Central memory CD8-positive, alpha-beta T cell (primary cell): Measurements from ENCODE around the gene CDKL2.
A peak's percentile ranks its signal among the peaks of the same experiment; 100 is the strongest.

Source experiments
- ATAC-seq: fragments of 150-1000 bp; cut with Tn5 transposase; replicated peaks from 2 replicates; pipeline ENCODE4 v1.10.0; 2022; ENCODE audit warnings: mild to moderate bottlenecking, moderate FRiP score, moderate number of reproducible peaks; ENCODE audit not compliant: poor library complexity, severe bottlenecking; ENCODE audit errors: extremely low read depth
- DNase-seq, 2 donors: peaks; one replicate each; pipeline ENCODE4 v3.0.0; 2021; ENCODE audit warnings: low spot score in 2 of 2
- H3K27ac Mint-ChIP-seq: one replicate; pipeline ENCODE4 v1.8.0; 2022; ENCODE audit warnings: low read depth, mild to moderate bottlenecking, moderate library complexity, mixed read lengths
- H3K27me3 Mint-ChIP-seq: one replicate; pipeline ENCODE4 v1.8.0; 2022; ENCODE audit warnings: mixed read lengths
- H3K36me3 Mint-ChIP-seq: one replicate; pipeline ENCODE4 v1.8.0; 2022; ENCODE audit warnings: mild to moderate bottlenecking, moderate library complexity, mixed read lengths; ENCODE audit not compliant: insufficient read depth
- H3K4me1 Mint-ChIP-seq: one replicate; pipeline ENCODE4 v1.8.0; 2022; ENCODE audit warnings: mixed read lengths
- H3K4me3 Mint-ChIP-seq: one replicate; pipeline ENCODE4 v1.8.0; 2022; ENCODE audit warnings: mild to moderate bottlenecking, moderate library complexity, mixed read lengths
- H3K9me3 Mint-ChIP-seq: one replicate; pipeline ENCODE4 v1.8.0; 2022; ENCODE audit warnings: mixed read lengths

CDKL2 gene

DNA sequence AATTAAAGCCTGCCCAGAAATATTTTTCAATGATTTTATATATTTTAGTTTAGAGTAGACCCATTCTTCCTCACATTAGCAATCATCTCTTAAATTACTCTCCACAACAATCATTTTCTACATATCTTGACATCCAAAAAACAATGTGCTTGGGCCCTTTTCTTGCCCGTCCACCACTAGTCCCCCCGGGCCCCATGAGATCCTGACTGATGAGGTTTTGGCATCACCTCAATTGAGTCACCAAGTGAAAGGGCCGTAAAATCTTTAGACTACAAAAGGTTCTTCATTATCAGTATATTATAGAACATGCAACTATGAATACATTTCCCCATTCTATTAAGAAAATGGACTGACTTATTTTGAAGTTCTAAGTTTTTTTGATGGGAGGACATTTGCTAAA lies 4.0 kb upstream of the CDKL2 start:
- H3K27ac Mint-ChIP-seq, result no peak overlapping the region
- ATAC-seq (no peak), DNase-seq (no peak)
- no peaks in the 10 kb centered on the region for H3K36me3 Mint-ChIP-seq
- no peak overlapping the region for H3K4me3 Mint-ChIP-seq
- H3K4me1 Mint-ChIP-seq, result peaks cover 12% of the 10 kb centered on the region
- no peaks in the 10 kb centered on the region for H3K27me3 Mint-ChIP-seq
- H3K9me3 Mint-ChIP-seq, result no peaks in the 10 kb centered on the region

DNA sequence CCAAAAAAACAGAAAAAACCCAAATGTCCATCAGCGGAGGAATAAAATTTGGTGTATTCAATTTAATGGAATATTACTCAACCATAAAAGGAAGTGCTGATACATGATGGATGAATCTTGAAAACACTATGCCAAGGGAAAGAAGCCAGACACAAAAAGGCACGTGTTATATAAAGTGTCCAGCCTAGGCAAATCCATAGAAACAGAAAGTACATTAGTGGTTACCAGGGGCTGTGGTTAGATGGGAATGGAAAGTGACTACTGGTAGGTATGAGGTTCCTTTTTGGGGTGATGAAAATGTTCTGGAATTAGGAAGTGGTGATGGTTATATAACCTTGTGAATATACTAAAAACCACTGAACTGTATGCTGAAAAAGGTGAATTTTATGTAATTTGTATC lies 3.5 kb upstream of the CDKL2 start:
- H3K4me3 Mint-ChIP-seq, result no peak overlapping the region
- no peaks in the 10 kb centered on the region for H3K27me3 Mint-ChIP-seq
- no peaks in the 10 kb centered on the region for H3K9me3 Mint-ChIP-seq
- H3K27ac Mint-ChIP-seq, result no peak overlapping the region
- peaks cover 12% of the 10 kb centered on the region for H3K4me1 Mint-ChIP-seq
- no peak for ATAC-seq
- DNase-seq, result no peak
- H3K36me3 Mint-ChIP-seq, result no peaks in the 10 kb centered on the region

DNA sequence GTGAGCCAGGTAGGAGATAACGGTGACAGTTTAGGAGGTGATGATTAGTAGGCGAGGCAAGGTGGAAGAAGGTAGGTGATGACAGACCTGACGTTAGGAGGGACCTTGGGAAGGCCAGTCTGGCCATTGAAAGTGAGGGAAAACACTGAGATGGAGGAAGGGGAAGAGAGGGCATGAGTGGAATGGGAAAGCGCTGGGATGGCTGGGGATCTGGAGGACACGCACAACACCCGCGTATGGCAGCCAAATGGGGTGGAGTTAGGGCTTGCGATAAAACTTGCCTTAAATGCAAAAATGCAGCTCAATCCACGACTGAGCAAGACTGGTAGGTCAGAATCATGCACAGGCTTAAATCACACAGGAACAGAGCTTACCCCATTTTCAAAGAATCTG lies 605 bp upstream of the CDKL2 start:
- DNase-seq, result no peak
- ATAC-seq, result no peak
- H3K4me3 Mint-ChIP-seq, result peak overlapping the region; percentile 79
- H3K4me1 Mint-ChIP-seq, result peaks cover 12% of the 10 kb centered on the region
- H3K27me3 Mint-ChIP-seq, result no peaks in the 10 kb centered on the region
- H3K36me3 Mint-ChIP-seq, result no peaks in the 10 kb centered on the region
- no peaks in the 10 kb centered on the region for H3K9me3 Mint-ChIP-seq
- H3K27ac Mint-ChIP-seq, result peak overlapping the region; percentile 70

DNA sequence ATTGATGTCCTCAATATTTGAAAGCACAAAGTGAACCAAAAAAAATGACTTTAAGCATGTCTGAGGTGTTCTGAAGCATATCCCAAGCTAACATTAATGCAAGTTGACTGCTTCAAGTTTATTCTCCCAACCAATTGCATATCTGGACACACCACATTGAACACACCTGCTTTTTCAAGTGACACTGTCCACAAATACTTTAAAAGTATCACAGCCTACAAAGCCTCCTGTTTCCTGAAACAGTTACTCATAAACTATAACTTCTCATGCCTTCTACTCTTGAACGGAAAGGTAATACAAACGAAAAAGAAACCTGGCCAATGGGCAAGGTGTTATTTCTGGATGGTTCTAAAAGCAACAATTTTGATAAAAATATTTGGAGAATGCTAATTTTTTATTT lies 1.1 kb downstream of the CDKL2 start:
- DNase-seq (no peak), ATAC-seq (no peak)
- Mint-ChIP-seq H3K27me3 (no peaks in the 10 kb centered on the region), H3K27ac (no peak overlapping the region), H3K4me3 (no peak overlapping the region), H3K36me3 (no peaks in the 10 kb centered on the region), H3K9me3 (no peaks in the 10 kb centered on the region), H3K4me1 (peaks cover 12% of the 10 kb centered on the region)

DNA sequence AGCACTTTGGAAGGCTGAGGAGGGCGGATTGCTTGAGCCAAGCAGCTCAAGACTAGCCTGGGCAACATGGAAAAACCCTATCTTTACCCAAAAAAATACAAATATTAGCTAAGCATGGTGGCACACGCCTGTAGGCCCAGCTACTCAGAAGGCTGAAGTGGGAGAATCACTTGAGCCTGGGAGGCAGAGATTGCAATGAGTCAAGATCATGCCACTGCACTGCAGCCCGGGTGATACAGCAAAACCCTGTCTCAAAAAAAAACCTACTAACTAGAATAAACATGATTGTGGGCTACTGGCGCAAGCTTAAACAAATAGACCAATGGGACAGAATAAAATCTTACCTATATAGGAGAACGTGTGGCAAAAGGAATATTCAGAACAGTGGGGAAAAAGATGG lies 7.3 kb downstream of the CDKL2 start:
- Mint-ChIP-seq H3K9me3 (no peaks in the 10 kb centered on the region), H3K4me3 (no peak overlapping the region), H3K27me3 (no peaks in the 10 kb centered on the region), H3K27ac (no peak overlapping the region), H3K4me1 (no peaks in the 10 kb centered on the region), H3K36me3 (no peaks in the 10 kb centered on the region)
- DNase-seq (no peak), ATAC-seq (no peak)

DNA sequence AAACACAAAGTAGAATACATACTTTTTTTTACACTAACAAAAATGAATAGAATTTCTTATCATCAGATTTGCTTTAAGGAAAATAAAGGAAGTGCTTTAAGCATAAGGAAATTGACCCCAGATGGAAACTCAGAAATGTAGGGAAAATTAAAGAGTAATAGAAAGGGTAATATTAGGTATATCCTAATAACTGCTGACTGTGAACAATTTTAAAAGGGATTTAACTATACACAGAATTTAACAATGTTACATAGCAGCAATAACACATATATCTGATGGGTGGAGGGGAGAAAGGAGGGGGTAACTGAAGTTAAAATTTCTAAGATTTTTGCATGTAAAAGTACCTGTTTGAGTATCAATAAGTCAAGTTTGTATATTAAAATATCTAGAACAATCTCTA lies 8.6 kb downstream of the CDKL2 start:
- H3K9me3 Mint-ChIP-seq, result no peaks in the 10 kb centered on the region
- ATAC-seq (no peak), DNase-seq (no peak)
- H3K27me3 Mint-ChIP-seq, result no peaks in the 10 kb centered on the region
- no peaks in the 10 kb centered on the region for H3K4me1 Mint-ChIP-seq
- H3K27ac Mint-ChIP-seq, result no peak overlapping the region
- no peaks in the 10 kb centered on the region for H3K36me3 Mint-ChIP-seq
- H3K4me3 Mint-ChIP-seq, result no peak overlapping the region

DNA sequence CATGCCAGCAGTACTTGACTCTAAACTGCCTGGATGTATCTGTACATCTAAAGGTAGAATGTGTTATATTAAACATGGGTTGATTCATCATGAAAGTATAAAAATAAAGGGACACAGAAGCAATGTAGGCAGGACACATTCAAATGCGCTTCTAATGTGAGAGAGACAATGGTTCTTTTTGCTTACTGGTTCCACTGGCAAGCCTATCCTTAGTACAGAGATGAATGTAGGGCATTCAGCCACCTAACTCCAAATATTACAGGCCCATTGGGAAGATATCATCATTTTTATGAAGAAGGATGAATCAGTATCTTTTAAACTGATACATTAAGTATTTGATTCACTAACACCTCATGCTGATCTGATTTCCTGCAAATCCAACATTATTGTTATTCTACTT lies 18.0 kb downstream of the CDKL2 start:
- Mint-ChIP-seq H3K27me3 (no peaks in the 10 kb centered on the region), H3K9me3 (no peaks in the 10 kb centered on the region), H3K4me3 (no peak overlapping the region), H3K27ac (no peak overlapping the region), H3K36me3 (no peaks in the 10 kb centered on the region), H3K4me1 (no peaks in the 10 kb centered on the region)
- ATAC-seq, result no peak
- no peak for DNase-seq

DNA sequence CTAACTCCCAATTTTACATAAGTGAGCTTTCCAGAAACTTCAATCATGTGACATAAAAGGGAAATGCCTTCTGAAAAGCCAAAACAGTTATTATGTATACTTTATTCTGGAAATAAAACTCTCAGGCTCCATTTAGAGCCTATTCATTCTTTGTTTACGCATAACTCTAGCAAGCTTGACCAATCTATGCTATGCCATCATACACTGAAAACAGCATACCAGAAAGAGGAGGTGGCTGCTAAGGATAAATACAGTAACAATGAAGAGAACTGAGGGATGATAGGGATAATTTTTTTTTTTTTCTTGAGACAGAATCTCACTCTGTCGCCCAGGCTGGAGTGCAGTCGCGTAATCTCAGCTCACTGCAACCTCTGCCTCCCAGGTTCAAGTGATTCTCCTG lies 24.4 kb downstream of the CDKL2 start:
- Mint-ChIP-seq H3K36me3 (no peaks in the 10 kb centered on the region), H3K27me3 (no peaks in the 10 kb centered on the region)
- no peak for ATAC-seq

DNA sequence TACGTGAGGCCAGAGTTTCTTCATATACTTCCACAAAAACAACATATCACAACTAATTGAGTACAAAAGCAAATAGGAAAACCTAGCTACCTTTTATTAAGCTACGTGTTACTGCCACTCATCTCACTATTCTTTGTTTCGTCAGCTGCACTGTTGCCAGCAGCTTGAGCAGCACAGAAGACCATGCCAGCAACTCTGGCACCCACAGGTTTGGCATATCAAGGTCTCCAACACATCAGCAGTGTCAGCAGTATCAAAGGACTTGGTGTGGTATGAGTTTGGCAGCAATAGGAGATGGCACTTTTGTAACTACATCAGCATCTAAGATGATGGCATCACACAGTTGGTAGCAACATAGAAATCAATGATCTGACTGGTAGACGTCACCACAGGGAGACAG lies 30.7 kb downstream of the CDKL2 start:
- no peak for DNase-seq
- H3K4me3 Mint-ChIP-seq, result no peak overlapping the region
- no peaks in the 10 kb centered on the region for H3K4me1 Mint-ChIP-seq
- no peak for ATAC-seq
- H3K27me3 Mint-ChIP-seq, result no peaks in the 10 kb centered on the region
- H3K9me3 Mint-ChIP-seq, result no peaks in the 10 kb centered on the region
- no peak overlapping the region for H3K27ac Mint-ChIP-seq
- no peaks in the 10 kb centered on the region for H3K36me3 Mint-ChIP-seq

More for the DNA sequence above, 24.4 kb downstream of the CDKL2 start:
- Mint-ChIP-seq H3K4me1 (no peaks in the 10 kb centered on the region), H3K4me3 (no peak overlapping the region), H3K27ac (no peak overlapping the region), H3K9me3 (no peaks in the 10 kb centered on the region)
- DNase-seq, result no peak

DNA sequence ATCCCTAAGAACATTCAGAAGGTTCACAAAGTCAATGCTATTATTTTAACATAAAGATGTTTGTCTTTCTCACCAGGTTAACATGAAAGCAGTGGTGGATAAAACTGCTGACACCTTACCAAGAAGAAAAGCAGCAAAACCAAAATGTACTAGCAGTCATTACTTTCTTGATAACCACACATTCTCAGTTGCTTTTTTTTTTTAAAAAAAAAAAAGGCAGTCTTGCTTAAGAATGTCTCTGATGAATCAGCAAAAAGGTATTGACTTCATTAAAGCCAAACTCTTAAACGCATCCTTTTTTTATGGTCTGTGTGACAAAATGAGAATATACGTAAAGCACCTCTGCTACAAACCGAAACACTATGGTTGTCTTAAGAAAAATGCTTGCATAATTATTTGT lies 31.9 kb downstream of the CDKL2 start:
- no peaks in the 10 kb centered on the region for H3K9me3 Mint-ChIP-seq
- no peak overlapping the region for H3K27ac Mint-ChIP-seq
- H3K27me3 Mint-ChIP-seq, result no peaks in the 10 kb centered on the region
- no peak for DNase-seq
- no peaks in the 10 kb centered on the region for H3K36me3 Mint-ChIP-seq
- H3K4me1 Mint-ChIP-seq, result no peaks in the 10 kb centered on the region
- H3K4me3 Mint-ChIP-seq, result no peak overlapping the region
- ATAC-seq, result no peak

DNA sequence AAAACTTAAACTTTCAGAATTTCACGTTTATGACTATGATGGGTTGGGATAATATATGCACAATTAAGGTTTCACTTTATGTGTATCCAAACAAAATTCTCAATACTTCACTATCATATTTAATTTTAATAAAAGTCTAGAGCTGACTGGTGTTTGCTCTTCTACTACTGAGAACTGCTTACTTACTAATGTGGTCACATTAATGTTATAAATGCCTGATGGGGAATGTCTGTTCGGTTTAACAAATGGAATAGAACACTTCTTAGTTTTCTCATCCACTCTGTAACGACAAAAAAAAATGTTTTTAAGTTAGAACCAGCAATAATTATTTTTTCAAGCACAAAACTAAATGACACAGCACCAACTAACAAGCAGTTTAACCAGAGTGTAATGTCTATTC lies 34.3 kb downstream of the CDKL2 start:
- Mint-ChIP-seq H3K27ac (no peak overlapping the region), H3K36me3 (no peaks in the 10 kb centered on the region)
- no peak for DNase-seq

DNA sequence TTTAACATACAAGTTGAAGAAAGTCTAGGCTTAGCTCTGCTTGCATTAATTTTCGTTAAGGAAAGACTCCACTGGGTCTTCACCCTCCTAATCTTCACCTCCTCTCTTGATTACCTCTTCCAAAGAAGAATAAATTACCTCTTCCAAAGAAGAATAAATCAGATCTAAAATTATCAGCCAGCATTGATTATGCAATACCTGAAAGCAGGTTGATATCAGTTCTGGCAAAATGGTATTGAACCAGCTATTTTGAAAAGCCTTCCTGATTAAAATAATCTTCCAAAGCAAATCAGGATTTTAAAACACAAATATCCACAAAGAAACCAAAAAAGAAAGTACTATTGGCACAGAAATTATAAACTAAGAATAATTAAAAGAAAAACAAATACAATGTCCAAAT lies 36.9 kb downstream of the CDKL2 start:
- Mint-ChIP-seq H3K36me3 (no peaks in the 10 kb centered on the region), H3K9me3 (no peaks in the 10 kb centered on the region), H3K4me1 (no peaks in the 10 kb centered on the region), H3K4me3 (no peak overlapping the region), H3K27me3 (no peaks in the 10 kb centered on the region), H3K27ac (no peak overlapping the region)
- ATAC-seq (no peak), DNase-seq (no peak)

More for the DNA sequence above, 34.3 kb downstream of the CDKL2 start:
- Mint-ChIP-seq H3K9me3 (no peaks in the 10 kb centered on the region), H3K4me3 (no peak overlapping the region), H3K4me1 (no peaks in the 10 kb centered on the region), H3K27me3 (no peaks in the 10 kb centered on the region)
- no peak for ATAC-seq

DNA sequence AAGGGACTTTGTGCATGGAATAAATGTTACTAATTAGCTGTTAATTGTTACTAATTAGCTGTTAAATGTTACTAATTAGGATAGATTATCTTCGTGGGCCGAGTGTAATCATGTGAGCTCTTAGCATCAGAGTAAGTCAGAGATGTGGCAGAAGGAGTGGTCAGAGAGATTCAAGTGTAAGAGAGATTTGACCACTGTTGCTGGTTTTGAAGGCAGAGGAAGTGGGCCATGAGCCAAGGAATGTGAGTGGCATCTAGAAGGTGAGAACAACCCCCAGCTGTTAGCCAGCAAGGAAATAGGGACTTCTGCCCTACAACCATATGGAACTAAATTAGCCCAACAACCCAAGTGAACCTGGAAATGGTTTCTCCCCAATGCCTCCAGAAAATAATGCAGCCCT lies 46.3 kb downstream of the CDKL2 start:
- ATAC-seq, result no peak
- DNase-seq, result no peak
- Mint-ChIP-seq H3K9me3 (no peaks in the 10 kb centered on the region), H3K36me3 (no peaks in the 10 kb centered on the region), H3K4me1 (no peaks in the 10 kb centered on the region), H3K4me3 (no peak overlapping the region), H3K27ac (no peak overlapping the region), H3K27me3 (peaks cover 38% of the 10 kb centered on the region)

DNA sequence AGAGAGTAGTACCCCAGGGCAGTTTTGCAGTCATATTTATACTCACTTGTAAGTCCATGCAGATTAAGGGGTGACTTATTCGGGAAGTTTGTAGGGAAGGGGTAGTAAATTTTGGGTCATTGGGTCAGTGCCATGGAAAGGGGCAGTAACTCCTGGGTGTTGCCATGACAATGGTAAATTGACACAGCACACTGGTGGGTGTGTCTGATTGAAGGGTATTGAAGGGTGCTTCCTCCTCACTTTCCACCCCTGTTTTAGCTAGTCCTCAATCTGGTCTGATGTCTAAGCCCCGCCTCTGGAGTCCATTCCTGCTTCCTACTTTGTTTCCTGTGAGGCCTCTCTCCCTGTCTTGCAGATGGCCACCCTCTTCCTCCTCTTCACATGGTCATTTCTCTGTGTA lies 62.6 kb downstream of the CDKL2 start:
- Mint-ChIP-seq H3K27ac (no peak overlapping the region), H3K27me3 (peaks cover 17% of the 10 kb centered on the region), H3K9me3 (no peaks in the 10 kb centered on the region), H3K4me3 (no peak overlapping the region), H3K36me3 (no peaks in the 10 kb centered on the region), H3K4me1 (peaks cover 11% of the 10 kb centered on the region)
- ATAC-seq (no peak), DNase-seq (no peak)
